HG02884 (cell line): ENCODE data around the gene COMMD7.

Experiments used
- ATAC-seq: cut with Tn5 transposase; IDR thresholded peaks from one replicate; pipeline ENCODE4 v1.9.1; 2021; ENCODE audit warnings: mild to moderate bottlenecking, moderate library complexity; ENCODE audit not compliant: unreplicated experiment

Gene COMMD7

DNA sequence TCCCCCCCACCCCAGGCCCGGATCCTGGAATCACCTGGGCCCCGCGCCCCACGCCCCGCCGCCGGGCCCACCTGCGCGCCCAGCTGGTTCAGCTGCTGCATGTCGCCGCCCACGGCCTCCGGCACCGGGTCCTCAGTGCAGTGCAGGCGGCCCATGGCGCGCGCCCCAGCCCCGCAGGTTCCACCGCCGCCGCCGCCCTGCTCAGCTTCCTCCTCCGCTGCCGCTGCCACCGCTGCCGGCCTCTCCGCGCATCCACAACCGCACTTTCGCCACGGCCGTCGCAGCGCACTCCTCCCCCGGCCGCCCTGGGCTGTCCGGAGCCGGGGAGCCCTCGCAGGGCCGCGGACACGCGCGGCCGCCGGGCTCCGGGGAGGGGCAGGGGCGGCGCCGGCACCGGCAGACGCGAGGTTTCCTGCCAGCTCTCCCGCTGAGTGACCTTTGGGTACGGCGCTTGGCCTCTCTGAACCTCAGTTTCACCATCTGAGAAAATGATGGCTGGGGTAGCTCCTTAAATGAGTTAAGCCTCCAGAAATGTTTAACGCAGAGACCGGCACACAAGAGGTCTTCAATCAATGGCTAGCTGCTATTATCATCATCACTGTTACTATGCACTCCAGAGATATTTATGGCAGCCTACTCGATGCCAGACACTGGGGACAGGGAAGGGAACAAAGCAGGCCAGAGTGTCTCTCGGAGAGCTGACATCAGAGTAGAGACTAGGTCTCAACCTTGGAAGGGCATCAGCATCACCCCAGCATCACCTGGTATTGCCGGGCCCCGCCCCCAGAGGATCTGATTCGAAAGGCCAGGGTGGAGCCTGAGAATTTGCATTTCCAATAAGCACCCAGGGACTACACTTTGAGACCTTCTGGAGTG, at the start of gene COMMD7:
COMMD7 (minus strand) TSS at position 231 of the 876 bp plus-strand sequence; CDS start at position 155, 76 bp downstream.
- ATAC-seq, result no peak

DNA sequence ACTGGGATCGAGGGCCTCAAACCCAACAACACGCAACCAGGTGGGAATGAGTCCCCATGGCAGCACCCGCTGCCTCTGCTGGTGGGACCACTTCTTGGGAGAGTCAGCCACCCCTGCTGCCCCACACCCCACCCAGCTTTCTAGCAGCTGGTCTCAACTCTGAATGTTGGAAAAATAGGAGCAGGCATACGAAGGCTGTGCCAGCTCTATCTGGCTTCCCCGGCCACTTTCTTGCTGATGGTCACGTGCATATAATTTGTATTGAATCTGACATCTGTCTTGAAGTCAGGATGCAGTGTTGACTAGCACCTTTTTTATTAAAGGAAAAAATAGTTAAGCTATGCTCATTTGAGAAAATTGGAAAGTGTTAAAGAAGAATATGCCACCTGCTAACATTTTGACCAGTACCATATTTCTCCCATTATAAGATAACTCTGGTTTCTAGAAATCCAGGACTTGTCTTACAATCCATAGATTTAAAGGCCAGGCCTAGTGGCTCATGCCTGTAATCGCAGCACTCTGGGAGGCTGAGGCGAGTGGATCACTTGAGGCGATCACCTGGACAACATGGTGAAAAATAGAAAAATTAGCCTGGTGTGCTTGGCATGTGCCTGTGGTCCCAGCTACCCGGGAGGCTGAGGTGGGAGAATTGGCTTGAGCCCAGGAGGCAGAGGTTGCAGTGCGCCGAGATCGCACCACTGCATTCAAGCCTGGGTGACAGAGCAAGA, 49.6 kb upstream of the COMMD7 start:
- no peak for ATAC-seq

DNA sequence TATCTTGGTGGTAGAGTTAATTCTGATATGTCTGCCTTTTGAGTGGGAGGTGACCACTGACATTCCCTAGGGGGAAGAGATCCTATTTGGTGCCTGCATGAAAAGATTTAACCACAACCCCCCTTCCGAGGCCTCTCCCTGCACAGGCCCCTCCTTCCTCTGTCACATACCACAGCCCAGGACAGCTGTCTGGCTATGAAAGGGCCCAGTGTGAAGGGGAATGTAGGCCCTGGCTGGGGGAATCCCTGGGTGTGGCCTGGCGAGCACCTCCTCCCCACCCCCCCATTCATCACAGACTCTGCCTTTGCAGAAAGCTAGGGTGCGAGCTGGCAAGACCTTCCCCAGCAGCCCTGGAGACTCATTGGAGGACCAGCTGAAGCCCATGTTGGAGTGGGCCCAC, 49.0 kb upstream of the COMMD7 start:
- peak; percentile 68 for ATAC-seq

DNA sequence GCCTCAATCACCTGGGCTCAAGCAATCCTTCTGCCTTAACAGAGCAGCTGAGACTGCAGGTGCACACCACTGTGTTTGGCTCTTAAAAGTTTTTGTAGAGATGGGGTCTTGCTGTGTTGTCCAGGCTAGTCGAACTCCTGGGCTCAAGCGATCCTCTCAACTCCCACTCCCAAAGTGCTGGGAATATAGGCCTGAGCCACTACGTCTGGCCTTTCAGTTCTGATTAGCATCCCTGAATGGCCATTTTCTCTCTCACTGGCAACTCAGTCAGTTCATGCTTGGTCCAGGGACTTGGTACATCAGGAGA, 47.4 kb upstream of the COMMD7 start:
- ATAC-seq, result no peak

DNA sequence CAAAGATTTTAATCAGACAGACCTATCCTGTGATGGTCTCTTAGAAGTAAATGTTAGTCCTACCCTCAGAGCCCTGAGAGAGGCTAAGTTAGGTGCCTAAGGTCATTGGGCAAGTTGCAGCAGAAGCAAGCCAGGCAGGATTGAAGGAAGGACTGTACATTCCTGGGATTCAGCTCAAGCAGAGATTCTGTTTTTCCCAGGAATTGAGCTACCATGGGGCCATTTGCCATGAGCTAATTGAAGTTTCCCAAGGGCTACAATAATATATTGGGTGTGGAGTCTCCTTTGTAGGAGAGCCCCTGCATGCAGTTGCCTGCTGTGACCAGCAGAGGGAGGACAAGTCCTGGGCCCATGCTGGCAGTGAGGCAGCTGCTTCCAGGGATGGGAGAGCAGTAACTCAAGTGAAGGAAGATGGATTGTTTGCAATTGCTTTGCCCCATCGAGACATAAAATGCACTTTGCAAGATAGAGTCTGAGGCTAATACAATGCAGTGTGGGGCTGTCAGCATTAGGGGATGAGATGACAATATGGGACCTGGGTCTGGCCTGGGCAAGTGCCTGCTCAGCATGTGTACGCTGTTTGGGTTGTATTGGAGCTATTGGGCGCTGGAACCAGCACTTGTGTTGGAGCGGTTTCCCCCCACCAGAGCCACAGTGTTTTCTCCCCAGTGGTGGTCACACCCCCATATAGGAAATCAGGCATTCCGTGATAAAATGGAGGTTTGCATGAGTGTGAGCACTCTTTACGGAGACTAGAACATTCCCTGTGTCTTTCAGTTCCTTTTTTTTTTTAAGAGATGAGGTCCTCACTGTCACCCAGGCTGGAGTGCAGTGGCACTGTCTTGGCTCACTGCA, 46.9 kb upstream of the COMMD7 start:
- peak; percentile 48 for ATAC-seq

DNA sequence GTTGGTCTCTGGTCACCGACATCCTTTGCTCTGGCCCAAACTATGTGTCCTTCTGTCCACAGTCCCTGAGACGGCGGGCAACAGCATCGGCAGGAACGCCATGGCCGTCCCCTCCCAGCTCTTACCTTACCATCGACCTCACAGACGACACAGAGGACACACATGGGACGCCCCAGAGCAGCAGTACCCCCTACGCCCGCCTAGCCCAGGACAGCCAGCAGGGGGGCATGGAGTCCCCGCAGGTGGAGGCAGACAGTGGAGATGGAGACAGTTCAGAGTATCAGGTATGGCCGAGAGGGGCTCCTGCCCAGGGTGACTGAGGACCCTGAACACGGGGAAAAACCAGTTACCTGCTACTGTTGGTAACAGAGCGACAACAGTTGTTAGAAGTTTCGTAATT, 43.9 kb upstream of the COMMD7 start:
- ATAC-seq, result no peak

DNA sequence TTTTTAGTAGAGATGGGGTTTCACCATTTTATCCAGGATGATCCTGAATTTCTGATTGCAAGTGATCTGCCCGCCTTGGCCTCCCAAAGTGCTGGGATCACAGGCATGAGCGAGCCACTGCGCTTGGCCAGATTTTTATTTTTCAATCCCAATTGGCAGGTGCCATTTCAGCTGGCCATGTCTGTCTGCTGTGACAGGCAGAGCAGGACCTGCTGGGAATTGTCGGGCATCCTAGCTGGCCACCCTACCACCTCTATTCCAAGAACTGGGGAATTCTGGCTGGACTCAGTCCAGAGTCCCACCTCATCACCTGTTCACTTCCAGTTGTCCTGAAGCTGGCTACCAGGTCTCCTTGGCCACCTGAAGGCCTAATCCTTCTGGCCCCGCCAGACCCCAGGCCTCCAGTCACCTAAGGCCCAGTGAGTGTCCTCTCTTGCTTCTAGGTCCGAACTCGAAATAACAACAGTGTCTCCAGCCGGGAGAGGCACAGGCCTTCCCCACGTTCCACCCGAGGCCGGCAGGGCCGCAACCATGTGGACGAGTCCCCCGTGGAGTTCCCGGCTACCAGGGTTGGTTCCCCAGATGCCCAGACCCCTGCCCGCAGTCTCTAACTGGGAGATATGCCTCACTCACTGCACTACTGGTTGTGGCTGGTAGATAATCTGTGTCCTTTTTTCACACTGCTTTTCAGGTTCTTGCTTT, 42.9 kb upstream of the COMMD7 start:
- ATAC-seq, result no peak

DNA sequence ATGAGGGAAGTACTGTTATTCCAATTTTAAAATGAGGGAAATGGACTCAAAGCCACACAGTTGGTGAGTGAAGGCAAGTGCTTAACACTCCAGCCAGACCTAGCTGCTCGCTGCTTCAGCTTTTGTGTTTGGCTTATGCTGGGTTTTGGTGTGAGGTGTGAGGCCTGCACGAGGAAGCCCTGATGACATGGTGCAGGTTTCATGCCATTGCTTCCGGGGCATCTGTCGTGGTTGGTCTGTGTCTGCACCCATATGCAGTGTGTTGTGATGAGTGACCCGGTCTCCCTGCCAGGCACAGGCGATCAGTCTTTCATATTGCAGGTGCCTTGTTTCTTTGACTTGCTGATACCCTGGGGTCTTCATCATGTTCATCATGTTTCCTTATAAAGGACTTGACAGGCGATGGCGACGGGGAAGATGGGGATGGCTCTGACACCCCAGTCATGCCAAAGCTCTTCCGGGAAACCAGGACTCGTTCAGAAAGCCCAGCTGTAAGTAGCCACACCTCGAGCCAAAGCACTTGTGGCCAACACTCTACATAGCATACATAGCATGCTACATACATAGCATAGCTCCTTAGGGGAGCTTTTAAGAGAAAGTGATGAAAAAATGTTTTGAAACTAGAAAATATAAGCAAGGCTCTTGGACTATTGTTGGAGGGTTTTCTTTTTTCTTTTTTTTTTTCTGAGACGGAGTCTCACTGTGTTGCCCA, 41.3 kb upstream of the COMMD7 start:
- no peak for ATAC-seq

DNA sequence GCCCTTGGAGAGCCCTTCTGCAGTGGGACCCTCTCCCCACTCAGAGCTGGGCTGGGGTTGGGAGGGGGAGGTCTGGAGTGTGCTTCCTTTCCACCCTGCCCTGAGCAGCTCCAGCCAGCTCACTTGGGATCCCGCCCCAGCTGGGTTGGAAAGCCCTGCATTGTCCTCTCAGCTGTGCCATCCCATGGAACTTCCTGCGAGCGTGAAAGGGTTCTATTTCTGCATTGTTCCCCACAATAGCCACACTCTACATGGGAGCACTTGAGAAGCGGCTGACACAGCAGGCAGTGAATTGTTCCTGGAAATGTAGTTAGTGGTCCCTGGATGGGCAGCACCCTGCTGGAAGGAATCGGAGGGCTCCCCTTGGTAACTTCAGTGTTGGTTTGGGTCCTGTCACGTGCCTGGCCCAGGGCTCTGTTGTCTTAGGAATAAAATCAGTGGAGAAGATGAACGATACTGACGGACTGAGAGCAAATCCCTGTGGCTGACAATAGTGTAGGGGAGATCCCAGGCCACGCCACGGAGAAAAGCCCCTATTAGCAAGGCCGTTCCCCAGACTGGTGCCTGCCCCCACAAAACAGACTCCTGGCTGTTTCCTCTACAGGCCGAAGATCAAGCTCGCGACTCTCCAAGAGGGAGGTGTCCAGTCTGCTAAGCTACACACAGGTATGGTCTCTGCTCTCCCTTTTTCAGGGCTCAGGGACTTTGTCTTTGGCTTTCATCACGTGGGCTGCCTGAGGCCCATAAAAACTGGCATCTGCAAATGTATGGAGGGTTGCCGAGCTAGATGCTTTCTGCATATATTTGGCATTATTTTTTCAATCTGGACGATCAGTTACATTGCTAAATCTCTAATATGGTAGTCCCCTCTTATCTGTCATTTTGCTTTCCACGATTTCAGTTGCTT, 37.7 kb upstream of the COMMD7 start:
- no peak for ATAC-seq

DNA sequence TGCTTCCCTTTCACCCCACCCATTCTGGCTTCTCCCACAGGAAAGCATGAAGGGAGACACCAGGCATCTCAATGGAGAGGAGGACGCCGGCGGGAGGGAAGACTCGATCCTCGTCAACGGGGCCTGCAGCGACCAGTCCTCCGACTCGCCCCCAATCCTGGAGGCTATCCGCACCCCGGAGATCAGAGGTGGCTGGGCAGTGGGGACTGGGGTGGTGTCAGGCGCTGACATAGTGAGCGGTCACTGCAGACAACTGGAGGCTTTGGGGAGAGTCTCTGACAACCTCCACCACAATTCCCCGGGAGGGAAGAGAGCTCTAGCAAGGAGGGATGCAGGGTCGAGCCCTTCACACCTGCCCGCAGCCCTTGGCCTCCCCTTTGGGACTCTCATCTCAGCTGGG, 37.0 kb upstream of the COMMD7 start:
- no peak for ATAC-seq

DNA sequence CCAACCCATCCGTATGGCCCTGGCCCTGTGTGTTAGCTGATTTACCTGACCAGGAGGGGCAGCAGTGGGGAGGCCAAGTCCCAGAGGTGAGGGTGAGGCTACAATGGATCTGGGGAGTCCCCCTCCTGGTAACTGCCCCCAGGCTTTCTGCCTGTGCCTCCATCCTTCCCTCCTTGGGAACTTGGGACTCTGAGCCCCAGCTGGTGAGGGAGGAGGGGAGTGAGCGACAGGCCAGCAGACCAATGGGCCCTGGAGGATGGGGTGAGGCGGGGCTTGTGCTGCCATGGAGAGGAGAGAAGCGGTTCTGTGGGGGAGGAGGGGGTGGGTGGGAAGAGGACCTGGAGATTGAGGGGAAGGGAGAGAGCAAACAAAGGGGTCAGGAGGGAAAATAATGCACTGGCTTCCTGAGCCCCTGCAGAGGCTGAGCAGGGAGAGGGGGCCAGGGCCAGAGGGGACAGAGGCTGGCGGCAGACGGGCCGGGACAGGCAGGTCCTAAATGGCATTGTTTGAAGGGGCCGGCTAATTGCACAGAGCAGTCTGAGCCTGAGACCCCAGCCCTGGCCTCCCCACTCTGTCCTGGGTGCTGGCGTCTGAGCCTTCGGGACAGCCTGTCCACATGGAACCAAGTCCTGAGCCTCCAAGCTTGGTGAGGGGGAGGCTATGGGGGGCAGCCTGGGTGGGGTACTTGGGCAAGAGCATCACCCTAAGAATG, 36.4 kb upstream of the COMMD7 start:
- no peak for ATAC-seq

DNA sequence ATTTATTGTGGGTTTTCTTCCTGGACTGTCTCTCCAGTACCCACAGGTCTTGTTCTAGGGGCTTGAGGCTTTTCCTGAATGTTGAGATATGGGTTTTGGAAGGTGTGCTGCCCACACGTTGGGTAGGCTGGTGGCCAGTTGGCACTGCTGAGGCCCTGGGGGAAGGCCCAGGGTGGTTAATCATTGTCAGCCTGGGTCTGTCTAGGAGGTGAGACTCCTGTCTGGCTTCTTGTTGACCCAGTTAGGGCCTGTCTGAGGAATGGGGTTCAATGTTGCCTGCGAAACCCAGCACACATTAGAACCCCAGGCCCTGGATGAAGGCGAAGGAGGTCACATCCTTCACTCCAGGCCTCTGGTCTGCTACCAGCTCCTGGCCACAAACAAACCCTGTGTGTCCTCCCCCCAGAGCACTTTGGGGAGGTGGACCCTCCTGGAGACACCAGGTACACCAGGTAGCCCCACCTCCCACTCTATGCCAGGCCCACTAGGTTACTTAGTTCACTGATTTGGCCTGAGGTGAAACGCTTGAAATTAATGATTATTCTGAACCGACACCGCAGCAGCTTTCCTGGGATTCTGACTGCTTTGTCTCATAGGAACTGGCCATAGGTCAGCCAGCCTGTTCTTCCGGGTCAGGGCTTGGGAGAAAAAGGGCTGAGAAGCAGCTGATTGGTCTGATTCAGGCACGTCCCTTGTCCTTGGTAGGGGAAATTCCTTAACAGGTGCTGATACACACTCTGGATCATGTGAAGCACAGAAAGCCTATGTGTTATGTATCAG, 34.1 kb upstream of the COMMD7 start:
- ATAC-seq, result no peak

DNA sequence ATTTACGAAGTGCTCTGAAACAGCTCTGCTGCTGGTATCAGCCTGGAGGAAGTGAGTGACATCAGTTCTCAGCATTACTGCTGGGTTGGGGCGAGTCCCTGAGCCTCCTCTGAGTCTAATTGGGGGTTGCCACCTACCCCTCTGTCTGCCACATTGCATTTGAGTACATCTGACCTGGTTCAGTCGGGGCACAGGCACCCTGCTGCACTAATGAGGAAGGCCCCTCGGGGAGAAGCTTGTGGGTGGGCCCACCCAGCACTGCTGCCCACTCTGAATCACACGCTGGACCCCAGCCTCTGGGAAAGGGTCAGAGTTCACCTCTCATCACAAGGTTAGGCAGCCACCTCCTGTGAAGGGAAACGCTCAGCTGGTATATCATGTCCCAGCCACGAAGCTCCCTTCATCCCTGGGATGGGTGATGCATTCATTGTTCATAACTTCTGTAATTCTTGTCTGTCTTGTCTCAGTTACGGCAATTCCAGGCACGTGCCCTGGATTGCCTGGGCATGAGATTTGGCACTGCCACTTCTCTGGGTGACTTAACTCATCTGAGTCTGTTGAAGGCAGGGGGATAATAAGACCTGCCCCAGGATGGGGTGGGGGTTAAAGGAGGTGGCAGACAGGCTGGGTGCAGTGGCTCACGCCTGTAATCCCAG, 32.2 kb upstream of the COMMD7 start:
- ATAC-seq, result no peak

DNA sequence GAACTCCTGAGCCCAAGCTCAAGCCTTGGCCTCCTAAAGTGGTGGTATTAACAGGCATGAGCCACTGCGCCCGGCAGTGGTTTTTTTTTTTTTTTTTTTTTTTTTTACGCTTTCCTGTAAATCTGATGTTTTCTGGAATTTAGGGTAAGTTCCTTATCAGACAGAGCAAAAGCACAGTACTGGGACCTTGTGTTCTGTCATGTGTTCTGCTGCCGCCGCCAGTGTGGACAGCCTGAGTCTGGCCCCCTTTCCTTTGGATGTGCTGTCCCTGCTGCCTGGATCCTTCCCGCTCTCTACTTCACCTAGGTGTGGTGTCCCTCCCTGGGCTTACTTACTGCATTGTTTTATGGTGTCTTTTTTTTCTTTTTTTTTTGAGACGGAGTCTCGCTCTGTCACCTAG, 30.6 kb upstream of the COMMD7 start:
- ATAC-seq, result no peak

DNA sequence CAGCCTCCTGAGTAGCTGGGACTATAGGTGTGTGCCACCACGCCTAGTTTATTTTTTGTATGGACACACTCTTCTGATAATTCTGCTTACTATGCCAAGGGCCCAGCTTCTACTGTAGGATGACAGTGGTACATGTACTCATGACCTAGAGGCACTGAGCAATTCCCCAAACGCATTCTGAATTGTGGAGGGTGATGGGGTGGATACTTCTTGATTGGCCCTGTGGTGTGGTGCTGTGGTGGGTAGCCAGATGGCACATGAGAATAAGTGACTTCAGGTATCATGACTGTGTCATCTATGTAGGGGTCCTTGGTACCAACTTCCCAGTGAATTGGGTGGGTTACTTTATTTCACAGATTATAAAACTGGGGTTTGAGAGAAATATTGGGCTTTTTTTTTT, 30.0 kb upstream of the COMMD7 start:
- ATAC-seq, result no peak

DNA sequence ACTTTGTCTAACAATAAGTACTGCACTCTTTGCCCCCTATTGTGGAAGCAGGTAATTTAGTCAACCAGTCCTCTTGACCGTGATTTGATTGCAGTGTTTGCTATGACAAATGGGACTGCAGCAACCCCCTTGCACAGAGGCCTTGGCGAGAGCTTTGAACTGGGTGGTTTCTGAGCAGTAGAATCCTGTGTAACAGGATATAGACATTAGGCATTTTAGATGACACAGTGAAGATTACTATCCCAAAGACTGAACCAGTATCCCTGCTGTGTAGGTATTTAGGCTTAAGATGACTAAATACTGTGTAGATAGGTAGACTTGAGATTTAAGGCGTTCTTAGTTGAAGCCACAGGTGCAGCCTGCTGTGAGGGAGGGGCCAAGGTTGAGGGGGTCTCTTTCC, 28.8 kb upstream of the COMMD7 start:
- no peak for ATAC-seq
